Left cardiac atrium (tissue), 4 donors: ENCODE results near the gene OVOL1. TPM values are rescaled to one million over a fixed set of nuclear protein-coding genes. Genes with fewer than 3 reads are reported as not detected.
A peak's percentile ranks its signal among the peaks of the same experiment; 100 is the strongest.
"Not testable (repeated sequence)": the region's sequence is repeated elsewhere in the genome, so short reads cannot be mapped to it uniquely, and the experiment has no call there.

ENCODE experiments used
- ATAC-seq, 2 donors: fragments of 200-7000 bp; cut with Tn5 transposase; one replicate each; pipeline ENCODE4 v1.9.1; 2020; ENCODE audit warnings: mild to moderate bottlenecking in 2 of 2, moderate library complexity in 2 of 2
- DNase-seq: peaks from one replicate; pipeline ENCODE4 v3.0.0-alpha.2; 2020
- intact Hi-C, 2 donors: fragments of 100-400 bp; cut with DNase I; formaldehyde crosslinking; loops; one replicate each; pipeline versions ENCODE4 v1.14.1 to v1.15.1; 2022 to 2023
- total RNA-seq, 2 donors: library from RNA; stranded (reverse); fragmentation: NEBNext Ultra II Directional; extraction: Animal tissue kit (Norgen Biotek cat#: 25700); gene quantifications; one replicate each; pipeline ENCODE4 v1.2.1, GENCODE V29; 2021
- donor health status: DM: no; HTN: yes; CAD: no.
- donor health status: DM: no; HTN: yes; CAD: no; lungs with severe emphysema.
- donor health status: DM: yes; HTN: yes; CAD: no.
- donor health status: Dilated cardiomyopathy.

The OVOL1 gene
- total RNA-seq, 2 donors from 2014 or later: not detected

- DNase-seq, ATAC-seq, intact Hi-C loops: not testable (repeated sequence)
Observed at GRCh38 chr11:65832231-65832630, 45.4 kb downstream of the OVOL1 start.

DNA sequence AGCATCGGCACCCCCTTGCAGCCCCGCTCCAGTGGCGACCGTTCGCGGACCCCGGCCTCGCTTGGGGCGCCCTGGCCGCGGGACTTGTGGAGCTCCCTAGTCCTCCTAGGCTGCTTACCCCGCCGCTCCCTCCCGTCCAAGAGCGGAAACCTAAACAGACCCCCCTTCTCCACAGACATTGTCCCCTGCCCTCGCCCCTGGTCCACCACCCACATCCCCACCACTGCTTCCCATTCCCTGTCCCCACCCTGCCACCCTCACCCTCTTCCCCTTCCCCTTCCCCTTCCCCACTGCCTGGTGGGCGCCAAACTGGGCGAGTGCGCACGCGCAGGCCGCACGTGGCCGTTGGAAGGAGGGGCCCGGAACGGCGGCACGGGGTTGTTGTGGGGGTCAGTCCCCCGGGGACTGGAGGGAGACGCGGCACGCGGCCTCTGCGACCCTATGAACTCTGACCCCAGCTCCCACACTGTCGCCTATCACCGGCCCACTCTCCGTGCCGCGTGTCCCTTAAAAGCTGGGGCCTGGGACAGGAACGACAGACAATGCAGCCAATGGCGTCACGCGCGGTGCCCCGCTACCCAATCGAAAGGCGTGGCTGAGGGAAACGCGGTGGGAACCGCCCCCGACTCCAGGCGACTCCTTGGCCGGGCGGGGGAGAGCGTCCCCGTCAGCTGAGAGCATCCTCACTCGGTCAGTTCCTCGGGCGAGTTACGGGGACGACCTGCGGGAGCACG, 46.6 kb downstream of the OVOL1 start, which contains the start of gene SNX32:
Gene SNX32, plus strand, starts transcription at position 667 of the 734 bp plus-strand sequence. CDS start 103 bp downstream, outside the sequence.
- ATAC-seq (peak; percentile 100), DNase-seq (peak; percentile 97)
- intact Hi-C loops: no loop called here

DNA sequence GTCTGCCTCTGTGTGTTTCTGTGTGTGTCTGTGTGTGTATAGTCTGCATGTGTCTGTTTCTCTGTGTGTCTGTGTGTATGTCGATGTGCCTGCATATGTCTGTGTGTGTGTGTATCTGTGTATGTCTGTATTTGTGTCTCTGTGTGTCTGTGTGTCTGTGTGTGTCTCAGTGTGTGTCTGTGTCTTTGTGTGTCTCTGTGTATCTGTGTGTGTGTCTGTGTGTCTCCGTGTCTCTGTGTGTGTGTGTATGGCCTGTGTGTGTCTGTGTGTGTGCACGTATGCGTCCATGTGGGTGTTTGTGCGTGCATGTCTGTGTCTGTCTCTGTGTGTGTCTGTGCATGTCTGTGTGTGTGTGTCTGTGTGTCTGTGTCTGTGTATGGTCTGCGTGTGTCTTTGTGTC, 47.3 kb downstream of the OVOL1 start:
- intact Hi-C loops: no loop called here
- ATAC-seq: no peak

GRCh38 chr11:65842144-65842543, 55.3 kb downstream of the OVOL1 start:
- no peak for ATAC-seq

More for the DNA sequence above, 47.3 kb downstream of the OVOL1 start:
- no peak for DNase-seq

DNA sequence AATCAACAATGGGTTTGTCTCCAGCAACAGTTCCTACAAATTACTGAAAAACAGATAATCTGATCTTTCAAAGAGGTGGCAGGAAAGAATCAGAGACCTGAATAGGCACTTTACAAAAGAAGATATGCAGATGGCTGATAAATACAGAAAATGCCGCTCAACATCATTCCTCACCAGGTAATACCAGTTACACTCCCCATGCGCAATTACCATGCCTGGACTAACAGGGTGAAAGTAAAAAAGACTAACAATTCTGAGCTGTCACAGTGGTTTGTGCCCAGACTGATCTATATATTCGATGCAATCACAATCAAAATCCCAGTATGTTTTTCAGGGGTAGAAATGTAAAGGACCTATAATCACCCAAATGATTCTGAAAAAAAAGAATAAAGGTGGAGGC, 56.9 kb downstream of the OVOL1 start:
- no peak for DNase-seq
- ATAC-seq: no peak
- intact Hi-C loops: no loop called here

More at GRCh38 chr11:65842144-65842543, 55.3 kb downstream of the OVOL1 start:
- intact Hi-C loops: no loop called here
- no peak for DNase-seq

DNA sequence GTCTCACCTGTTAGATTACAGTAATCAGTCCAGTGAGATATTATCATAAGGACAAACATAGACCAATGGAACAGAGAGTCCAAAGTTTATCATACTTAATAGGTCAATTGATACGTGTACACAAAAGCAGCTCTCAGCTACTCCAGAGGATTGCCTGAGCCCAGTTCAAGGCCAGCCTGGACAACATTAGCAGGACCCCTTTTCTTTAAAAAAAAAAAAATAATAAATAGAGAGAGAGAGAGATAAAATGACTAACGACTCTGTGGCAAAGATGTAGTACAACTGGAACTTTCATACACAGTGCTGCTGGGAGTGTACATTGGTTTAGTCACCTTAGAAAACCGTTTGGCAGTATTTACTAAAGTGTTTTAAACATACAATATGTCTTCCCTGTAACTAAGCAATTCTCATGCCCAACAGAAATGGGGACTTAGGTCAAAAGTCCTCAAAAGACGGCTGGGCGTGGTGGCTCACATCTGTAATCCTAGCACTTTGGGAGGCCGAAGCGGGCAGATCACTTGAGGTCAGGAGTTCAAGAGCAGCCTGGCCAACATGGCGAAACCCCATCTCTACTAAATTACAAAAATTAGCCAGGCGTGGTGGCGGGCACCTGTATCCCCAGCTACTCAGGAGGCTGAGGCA, 57.5 kb downstream of the OVOL1 start:
- ATAC-seq (no peak), DNase-seq (no peak)
- intact Hi-C loops: no loop called here

Other genes starting within 250 kb of the OVOL1 start
- gene LTBP3, start 228.7 kb upstream of the OVOL1 start, total RNA-seq: 10 to 100 TPM; 85.6 to 96.2 TPM
- gene ZNRD2, start 216.6 kb upstream of the OVOL1 start, total RNA-seq: 10 to 100 TPM; 24.6 to 35.0 TPM
- 10 to 100 TPM; 33.5 to 34.5 TPM for gene FAM89B, start 214.5 kb upstream of the OVOL1 start, total RNA-seq
- 10 to 100 TPM; 53.4 to 61.0 TPM for gene EHBP1L1, start 211.0 kb upstream of the OVOL1 start, total RNA-seq
- under 1 TPM; 0.31 to 0.53 TPM for gene KCNK7, start 191.3 kb upstream of the OVOL1 start, total RNA-seq
- 10 to 100 TPM; 42.8 to 44.7 TPM for gene MAP3K11, start 172.8 kb upstream of the OVOL1 start, total RNA-seq
- 10 to 100 TPM; 15.1 to 16.7 TPM for gene PCNX3, start 171.3 kb upstream of the OVOL1 start, total RNA-seq
- gene SIPA1, start 149.0 kb upstream of the OVOL1 start, total RNA-seq: 10 to 100 TPM; 31.7 to 33.0 TPM
- 10 to 100 TPM; 36.1 to 56.2 TPM for gene RELA, start 124.1 kb upstream of the OVOL1 start, total RNA-seq
- gene KAT5, start 74.8 kb upstream of the OVOL1 start, total RNA-seq: 10 to 100 TPM; 46.6 to 47.3 TPM
- 10 to 100 TPM; 61.1 to 64.7 TPM for gene RNASEH2C, start 66.3 kb upstream of the OVOL1 start, total RNA-seq
- 10 to 100 TPM in 1 of 2 donors, 1 to 10 TPM in 1; 9.2 to 15.0 TPM for gene AP5B1, start 6.1 kb upstream of the OVOL1 start, total RNA-seq
- not detected for gene SNX32, start 46.9 kb downstream of the OVOL1 start, total RNA-seq
- gene CFL1, start 71.1 kb downstream of the OVOL1 start, total RNA-seq: 100 to 1,000 TPM; 439 to 554 TPM
- gene MUS81, start 73.4 kb downstream of the OVOL1 start, total RNA-seq: 10 to 100 TPM; 36.1 to 37.6 TPM
- gene EFEMP2, start 85.7 kb downstream of the OVOL1 start, total RNA-seq: 100 to 1,000 TPM in 1 of 2 donors, 10 to 100 TPM in 1; 98.0 to 103 TPM
- gene CTSW, start 92.8 kb downstream of the OVOL1 start, total RNA-seq: 1 to 10 TPM in 1 of 2 donors, under 1 TPM in 1; 0.99 to 2.7 TPM
- 10 to 100 TPM; 37.8 to 44.3 TPM for gene FIBP, start 101.4 kb downstream of the OVOL1 start, total RNA-seq
- gene CCDC85B, start 103.6 kb downstream of the OVOL1 start, total RNA-seq: 10 to 100 TPM; 45.8 to 63.5 TPM
- gene FOSL1, start 113.3 kb downstream of the OVOL1 start, total RNA-seq: 10 to 100 TPM in 1 of 2 donors, 1 to 10 TPM in 1; 1.3 to 11.1 TPM
- 10 to 100 TPM; 29.9 to 31.8 TPM for gene C11orf68, start 132.0 kb downstream of the OVOL1 start, total RNA-seq
- 10 to 100 TPM; 80.6 to 86.8 TPM for gene DRAP1, start 132.4 kb downstream of the OVOL1 start, total RNA-seq
- not detected for gene TSGA10IP, start 158.4 kb downstream of the OVOL1 start, total RNA-seq
- gene SART1, start 174.7 kb downstream of the OVOL1 start, total RNA-seq: 10 to 100 TPM; 31.2 to 31.6 TPM
- 10 to 100 TPM; 20.7 to 25.1 TPM for gene EIF1AD, start 215.1 kb downstream of the OVOL1 start, total RNA-seq
- 100 to 1,000 TPM; 186 to 209 TPM for gene BANF1, start 215.4 kb downstream of the OVOL1 start, total RNA-seq
- 1 to 10 TPM in 1 of 2 donors, under 1 TPM in 1; 0.91 to 2.6 TPM for gene CST6, start 224.9 kb downstream of the OVOL1 start, total RNA-seq
- gene CATSPER1, start 239.4 kb downstream of the OVOL1 start, total RNA-seq: under 1 TPM in 1 of 2 donors, not detected in 1; 0.26 TPM